Measurements from ENCODE around the gene MAN1B1.

The MAN1B1 gene

GRCh38 chr9:137045294-137046087 lies 41.3 kb upstream of the MAN1B1 start:
- no peak for TF ChIP-seq ZNF70 (CRISPR knock-in tag; IDR thresholded peaks at IDR 0.05)
- no peak for TF ChIP-seq CREB5 (CRISPR knock-in tag; IDR thresholded peaks at IDR 0.05; ENCODE audit: low read depth)
- TF ChIP-seq ESRRG (CRISPR knock-in tag; IDR thresholded peaks at IDR 0.05): no peak
- TF ChIP-seq ZFP30 (CRISPR knock-in tag; IDR thresholded peaks at IDR 0.05): no peak
- TF ChIP-seq TOX (CRISPR knock-in tag; IDR thresholded peaks at IDR 0.05; ENCODE audit: borderline replicate concordance): no peak
- no peak for TF ChIP-seq CSDC2 (CRISPR knock-in tag; IDR thresholded peaks at IDR 0.05)
- TF ChIP-seq ARNTL (CRISPR knock-in tag; IDR thresholded peaks at IDR 0.05; ENCODE audit: borderline replicate concordance, low read depth): no peak
- TF ChIP-seq, protein P1, sequence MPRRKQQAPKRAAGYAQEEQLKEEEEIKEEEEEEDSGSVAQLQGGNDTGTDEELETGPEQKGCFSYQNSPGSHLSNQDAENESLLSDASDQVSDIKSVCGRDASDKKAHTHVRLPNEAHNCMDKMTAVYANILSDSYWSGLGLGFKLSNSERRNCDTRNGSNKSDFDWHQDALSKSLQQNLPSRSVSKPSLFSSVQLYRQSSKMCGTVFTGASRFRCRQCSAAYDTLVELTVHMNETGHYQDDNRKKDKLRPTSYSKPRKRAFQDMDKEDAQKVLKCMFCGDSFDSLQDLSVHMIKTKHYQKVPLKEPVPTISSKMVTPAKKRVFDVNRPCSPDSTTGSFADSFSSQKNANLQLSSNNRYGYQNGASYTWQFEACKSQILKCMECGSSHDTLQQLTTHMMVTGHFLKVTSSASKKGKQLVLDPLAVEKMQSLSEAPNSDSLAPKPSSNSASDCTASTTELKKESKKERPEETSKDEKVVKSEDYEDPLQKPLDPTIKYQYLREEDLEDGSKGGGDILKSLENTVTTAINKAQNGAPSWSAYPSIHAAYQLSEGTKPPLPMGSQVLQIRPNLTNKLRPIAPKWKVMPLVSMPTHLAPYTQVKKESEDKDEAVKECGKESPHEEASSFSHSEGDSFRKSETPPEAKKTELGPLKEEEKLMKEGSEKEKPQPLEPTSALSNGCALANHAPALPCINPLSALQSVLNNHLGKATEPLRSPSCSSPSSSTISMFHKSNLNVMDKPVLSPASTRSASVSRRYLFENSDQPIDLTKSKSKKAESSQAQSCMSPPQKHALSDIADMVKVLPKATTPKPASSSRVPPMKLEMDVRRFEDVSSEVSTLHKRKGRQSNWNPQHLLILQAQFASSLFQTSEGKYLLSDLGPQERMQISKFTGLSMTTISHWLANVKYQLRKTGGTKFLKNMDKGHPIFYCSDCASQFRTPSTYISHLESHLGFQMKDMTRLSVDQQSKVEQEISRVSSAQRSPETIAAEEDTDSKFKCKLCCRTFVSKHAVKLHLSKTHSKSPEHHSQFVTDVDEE (CRISPR knock-in tag; IDR thresholded peaks at IDR 0.05): no peak
- TF ChIP-seq RARB (CRISPR knock-in tag; IDR thresholded peaks at IDR 0.05): no peak
- TF ChIP-seq TCF4 (CRISPR knock-in tag; IDR thresholded peaks at IDR 0.05; ENCODE audit: borderline replicate concordance): no peak
- TF ChIP-seq SNAI2 (CRISPR knock-in tag; IDR thresholded peaks at IDR 0.05): no peak
- TF ChIP-seq ZNF565 (CRISPR knock-in tag; conservative IDR thresholded peaks at IDR 0.05; ENCODE audit: low read depth): no peak
- TF ChIP-seq OSR1 (CRISPR knock-in tag; IDR thresholded peaks at IDR 0.05): no peak
- TF ChIP-seq ISL1 (CRISPR knock-in tag; IDR thresholded peaks at IDR 0.05): no peak
- TF ChIP-seq CSRNP3 (CRISPR knock-in tag; IDR thresholded peaks at IDR 0.05): no peak
- no peak for TF ChIP-seq ZFP3 (CRISPR knock-in tag; IDR thresholded peaks at IDR 0.05)
- no peak for TF ChIP-seq BACH2 (CRISPR knock-in tag; IDR thresholded peaks at IDR 0.05; ENCODE audit: borderline replicate concordance)
- ATAC-seq: peak; percentile 58

DNA sequence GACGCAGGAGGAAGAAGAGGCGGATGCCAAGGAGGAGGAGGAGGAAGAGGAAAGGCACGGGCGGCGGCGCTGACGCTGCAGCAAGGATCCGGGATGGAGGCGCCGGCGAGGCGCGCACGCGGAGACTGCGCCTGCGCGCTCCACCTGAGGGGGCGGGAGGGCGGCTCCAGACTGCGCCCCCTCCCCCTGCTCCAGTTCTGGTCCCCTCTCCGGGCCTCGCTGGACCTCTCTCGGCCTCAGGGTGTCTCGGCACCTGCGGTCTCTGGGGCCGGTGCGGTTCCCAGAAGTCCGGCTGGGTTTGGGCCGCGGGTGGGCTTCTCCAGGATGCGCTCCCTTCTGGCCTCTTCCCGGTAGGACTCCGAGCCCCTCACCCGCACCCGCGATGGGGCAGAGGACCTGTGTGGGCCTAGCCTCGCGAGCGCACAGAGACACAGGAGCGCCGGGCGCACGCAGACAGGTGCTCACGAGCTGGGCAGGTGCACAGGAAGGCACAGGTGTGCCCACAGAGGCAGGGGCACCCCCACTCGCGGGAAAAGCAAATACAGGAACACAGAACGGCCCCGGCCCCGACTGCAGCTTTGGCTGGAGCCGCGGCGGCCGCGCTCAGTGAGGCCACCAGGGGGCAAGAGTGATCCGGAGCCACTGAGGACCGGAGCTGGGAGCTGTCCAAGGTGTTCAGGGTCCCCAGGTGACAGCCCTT lies 40.5 kb upstream of the MAN1B1 start, which contains the start of gene NPDC1:
NPDC1 (minus strand) TSS at position 90 of the 700 bp plus-strand sequence. CDS start 188 bp downstream, outside the sequence.
- TF ChIP-seq ISL1 (CRISPR knock-in tag; IDR thresholded peaks at IDR 0.05) (no peak), ZFP3 (CRISPR knock-in tag; IDR thresholded peaks at IDR 0.05) (0 out of 2 replicates have a peak, but pooled peaks have one; percentile 29), ARNTL (CRISPR knock-in tag; IDR thresholded peaks at IDR 0.05; ENCODE audit: borderline replicate concordance, low read depth) (no peak), TCF4 (CRISPR knock-in tag; IDR thresholded peaks at IDR 0.05; ENCODE audit: borderline replicate concordance) (no peak)
- ATAC-seq: peak; percentile 79

- TF ChIP-seq ARNTL (CRISPR knock-in tag; IDR thresholded peaks at IDR 0.05; ENCODE audit: borderline replicate concordance, low read depth): no peak
- TF ChIP-seq ZFP30 (CRISPR knock-in tag; IDR thresholded peaks at IDR 0.05): no peak
- no peak for TF ChIP-seq OSR1 (CRISPR knock-in tag; IDR thresholded peaks at IDR 0.05)
- TF ChIP-seq BACH2 (CRISPR knock-in tag; IDR thresholded peaks at IDR 0.05; ENCODE audit: borderline replicate concordance): no peak
- TF ChIP-seq ISL1 (CRISPR knock-in tag; IDR thresholded peaks at IDR 0.05): no peak
- ATAC-seq: no peak
Observed at GRCh38 chr9:137048655-137049543, 37.9 kb upstream of the MAN1B1 start.
